HEK293 (cell line): Measurements from ENCODE around the gene DLGAP4.

ENCODE experiments used
- ZNF169 ChIP-seq: fragments of 450-650 bp; formaldehyde crosslinking; IDR thresholded peaks from 2 replicates; pipeline ENCODE4 v1.5.1; 2016; ENCODE audit warnings: missing biosample characterization, missing genetic modification characterization
- ZNF274 ChIP-seq, 2 experiments: fragments of 200-500 bp in 1 of 2; fragments of 450-650 bp in 1 of 2; sonication (Bioruptor generic) in 1 of 2; formaldehyde crosslinking in 1 of 2; IDR thresholded peaks; 2 replicates each; pipeline versions ENCODE4 v1.5.1 to v1.6.1; 2014 to 2016; ENCODE audit warnings: borderline replicate concordance in 1 of 2, inconsistent platforms in 1 of 2, low read length in 1 of 2, missing biosample characterization in 1 of 2, missing genetic modification characterization in 1 of 2
- ZNF776 ChIP-seq: fragments of 450-650 bp; formaldehyde crosslinking; IDR thresholded peaks from 2 replicates; pipeline ENCODE4 v1.5.0; 2017; ENCODE audit warnings: missing biosample characterization, missing genetic modification characterization, borderline replicate concordance
- TF ChIP-seq, protein P1 (sequence below): fragments of 450-650 bp; formaldehyde crosslinking; IDR thresholded peaks from 2 replicates; pipeline ENCODE4 v1.5.1; 2016; ENCODE audit warnings: missing biosample characterization, missing genetic modification characterization

GRCh38 chr20:36519944-36520343 lies 213.8 kb downstream of the DLGAP4 start:
- TF ChIP-seq ZNF776 = no peak
- no peak for TF ChIP-seq ZNF274 (IDR thresholded peaks at IDR 0.05; ENCODE audit: low read length)
- TF ChIP-seq ZNF274 (tag by site-specific recombination; IDR thresholded peaks at IDR 0.05; ENCODE audit: borderline replicate concordance) = no peak
- no peak for TF ChIP-seq ZNF169 (tag by site-specific recombination)
- TF ChIP-seq, protein P1, sequence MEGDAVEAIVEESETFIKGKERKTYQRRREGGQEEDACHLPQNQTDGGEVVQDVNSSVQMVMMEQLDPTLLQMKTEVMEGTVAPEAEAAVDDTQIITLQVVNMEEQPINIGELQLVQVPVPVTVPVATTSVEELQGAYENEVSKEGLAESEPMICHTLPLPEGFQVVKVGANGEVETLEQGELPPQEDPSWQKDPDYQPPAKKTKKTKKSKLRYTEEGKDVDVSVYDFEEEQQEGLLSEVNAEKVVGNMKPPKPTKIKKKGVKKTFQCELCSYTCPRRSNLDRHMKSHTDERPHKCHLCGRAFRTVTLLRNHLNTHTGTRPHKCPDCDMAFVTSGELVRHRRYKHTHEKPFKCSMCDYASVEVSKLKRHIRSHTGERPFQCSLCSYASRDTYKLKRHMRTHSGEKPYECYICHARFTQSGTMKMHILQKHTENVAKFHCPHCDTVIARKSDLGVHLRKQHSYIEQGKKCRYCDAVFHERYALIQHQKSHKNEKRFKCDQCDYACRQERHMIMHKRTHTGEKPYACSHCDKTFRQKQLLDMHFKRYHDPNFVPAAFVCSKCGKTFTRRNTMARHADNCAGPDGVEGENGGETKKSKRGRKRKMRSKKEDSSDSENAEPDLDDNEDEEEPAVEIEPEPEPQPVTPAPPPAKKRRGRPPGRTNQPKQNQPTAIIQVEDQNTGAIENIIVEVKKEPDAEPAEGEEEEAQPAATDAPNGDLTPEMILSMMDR (tag by site-specific recombination) = no peak
